SK-N-SH treated with all-trans-retinoic acid at 6 μM for 48 hours (cell line): ENCODE measurements around the gene GRAP2.

Source experiments
- ATAC-seq: fragments of 200-7000 bp; cut with Tn5 transposase; 3 replicates; pipeline ENCODE4 v1.9.1; 2020; ENCODE audit warnings: mild to moderate bottlenecking, moderate library complexity
- ARNTL ChIP-seq: fragments of 450-650 bp; formaldehyde crosslinking; IDR thresholded peaks from 2 replicates; pipeline ENCODE4 v1.5.0; 2020; ENCODE audit warnings: low read depth, mild to moderate bottlenecking, moderate library complexity, borderline replicate concordance
- CSDC2 ChIP-seq: fragments of 250-450 bp; sonication (Bioruptor Pico); IDR thresholded peaks from 2 replicates; pipeline ENCODE4 v1.5.0; 2020; ENCODE audit warnings: mild to moderate bottlenecking, moderate library complexity
- PPARA ChIP-seq: fragments of 250-450 bp; sonication (Bioruptor Pico); IDR thresholded peaks from 2 replicates; pipeline ENCODE4 v1.5.0; 2020; ENCODE audit warnings: mild to moderate bottlenecking, borderline replicate concordance
- TOX ChIP-seq: fragments of 250-450 bp; sonication (Bioruptor Pico); IDR thresholded peaks from 2 replicates; pipeline ENCODE4 v1.8.0; 2021; ENCODE audit warnings: mild to moderate bottlenecking, moderate library complexity, borderline replicate concordance

The GRAP2 gene

GRCh38 chr22:40021401-40022000 is 120.6 kb downstream of the GRAP2 start:
- no peak for ATAC-seq

GRCh38 chr22:40022536-40023240 is 121.8 kb downstream of the GRAP2 start:
- TF ChIP-seq ARNTL (CRISPR knock-in tag) (no peak), PPARA (CRISPR knock-in tag) (no peak)
- no peak for ATAC-seq

More at GRCh38 chr22:40021401-40022000, 120.6 kb downstream of the GRAP2 start:
- no peak for TF ChIP-seq CSDC2 (CRISPR knock-in tag)
- no peak for TF ChIP-seq TOX (CRISPR knock-in tag)
- TF ChIP-seq PPARA (CRISPR knock-in tag) = no peak
- TF ChIP-seq, all 23 proteins: peak for 0
